Measurements from ENCODE around the gene TARBP1. TPM values are rescaled to one million over a fixed set of nuclear protein-coding genes. Genes with fewer than 3 reads are reported as not detected.

Gene TARBP1, protein sequence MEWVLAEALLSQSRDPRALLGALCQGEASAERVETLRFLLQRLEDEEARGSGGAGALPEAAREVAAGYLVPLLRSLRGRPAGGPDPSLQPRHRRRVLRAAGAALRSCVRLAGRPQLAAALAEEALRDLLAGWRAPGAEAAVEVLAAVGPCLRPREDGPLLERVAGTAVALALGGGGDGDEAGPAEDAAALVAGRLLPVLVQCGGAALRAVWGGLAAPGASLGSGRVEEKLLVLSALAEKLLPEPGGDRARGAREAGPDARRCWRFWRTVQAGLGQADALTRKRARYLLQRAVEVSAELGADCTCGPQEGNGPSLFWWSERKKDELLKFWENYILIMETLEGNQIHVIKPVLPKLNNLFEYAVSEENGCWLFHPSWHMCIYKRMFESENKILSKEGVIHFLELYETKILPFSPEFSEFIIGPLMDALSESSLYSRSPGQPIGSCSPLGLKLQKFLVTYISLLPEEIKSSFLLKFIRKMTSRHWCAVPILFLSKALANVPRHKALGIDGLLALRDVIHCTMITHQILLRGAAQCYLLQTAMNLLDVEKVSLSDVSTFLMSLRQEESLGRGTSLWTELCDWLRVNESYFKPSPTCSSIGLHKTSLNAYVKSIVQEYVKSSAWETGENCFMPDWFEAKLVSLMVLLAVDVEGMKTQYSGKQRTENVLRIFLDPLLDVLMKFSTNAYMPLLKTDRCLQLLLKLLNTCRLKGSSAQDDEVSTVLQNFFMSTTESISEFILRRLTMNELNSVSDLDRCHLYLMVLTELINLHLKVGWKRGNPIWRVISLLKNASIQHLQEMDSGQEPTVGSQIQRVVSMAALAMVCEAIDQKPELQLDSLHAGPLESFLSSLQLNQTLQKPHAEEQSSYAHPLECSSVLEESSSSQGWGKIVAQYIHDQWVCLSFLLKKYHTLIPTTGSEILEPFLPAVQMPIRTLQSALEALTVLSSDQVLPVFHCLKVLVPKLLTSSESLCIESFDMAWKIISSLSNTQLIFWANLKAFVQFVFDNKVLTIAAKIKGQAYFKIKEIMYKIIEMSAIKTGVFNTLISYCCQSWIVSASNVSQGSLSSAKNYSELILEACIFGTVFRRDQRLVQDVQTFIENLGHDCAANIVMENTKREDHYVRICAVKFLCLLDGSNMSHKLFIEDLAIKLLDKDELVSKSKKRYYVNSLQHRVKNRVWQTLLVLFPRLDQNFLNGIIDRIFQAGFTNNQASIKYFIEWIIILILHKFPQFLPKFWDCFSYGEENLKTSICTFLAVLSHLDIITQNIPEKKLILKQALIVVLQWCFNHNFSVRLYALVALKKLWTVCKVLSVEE (N-terminal part only)
- 10 to 100 TPM; 40.2 to 41.6 TPM for total RNA-seq

DNA sequence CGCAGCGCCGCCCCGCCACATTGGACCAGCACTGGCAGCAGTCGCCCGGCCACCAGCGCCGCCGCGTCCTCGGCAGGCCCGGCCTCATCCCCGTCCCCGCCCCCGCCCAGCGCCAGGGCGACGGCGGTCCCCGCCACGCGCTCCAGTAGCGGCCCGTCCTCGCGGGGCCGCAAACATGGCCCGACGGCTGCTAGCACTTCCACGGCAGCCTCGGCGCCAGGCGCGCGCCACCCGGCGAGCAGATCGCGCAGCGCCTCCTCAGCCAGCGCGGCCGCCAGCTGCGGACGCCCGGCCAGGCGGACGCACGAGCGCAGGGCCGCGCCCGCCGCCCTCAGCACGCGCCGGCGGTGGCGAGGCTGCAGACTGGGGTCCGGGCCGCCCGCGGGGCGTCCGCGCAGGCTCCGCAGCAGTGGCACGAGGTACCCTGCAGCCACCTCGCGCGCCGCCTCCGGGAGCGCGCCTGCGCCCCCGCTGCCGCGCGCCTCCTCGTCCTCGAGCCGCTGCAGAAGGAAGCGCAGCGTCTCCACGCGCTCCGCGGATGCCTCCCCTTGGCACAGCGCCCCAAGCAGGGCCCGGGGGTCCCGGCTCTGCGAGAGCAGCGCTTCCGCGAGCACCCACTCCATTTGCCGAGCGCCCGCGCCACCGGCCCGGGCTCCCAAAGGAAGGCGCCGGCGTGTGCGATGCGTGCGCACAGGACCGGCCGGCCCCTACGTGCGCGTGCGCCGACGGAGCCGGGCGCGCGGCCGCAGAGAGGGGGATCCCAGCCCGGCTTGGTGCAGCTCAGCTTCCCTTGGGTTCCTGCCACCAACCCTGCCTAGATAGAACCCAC is at the start of gene TARBP1:
Gene TARBP1, minus strand, starts transcription at position 699 of the 829 bp plus-strand sequence. Its CDS starts 76 bp downstream, at position 623.
- Mint-ChIP-seq H3K27me3 (ENCODE audit: low read depth) (peaks cover 12% of the 10 kb centered on the region), H3K4me3 (peak within 1 kb of the TSS; percentile 79), H3K27ac (peak within 1 kb of the TSS; percentile 46), H3K9me3 (no peaks in the 10 kb centered on the region), H3K4me1 (ENCODE audit: low read depth) (peaks cover 49% of the 10 kb centered on the region), H3K36me3 (ENCODE audit: low read depth) (peaks cover 2% of the 10 kb centered on the region)
- DNase-seq: peak; percentile 77
- CTCF ChIA-PET: no interaction called here
- intact Hi-C loops (cut with micrococcal nuclease): loop anchor here (1.0 to 2.0 kb wide), 6 partner anchors 70 to 1026 kb away; partner anchors contain the start of genes ARID4B, B3GALNT2, COA6 and GGPS1

DNA sequence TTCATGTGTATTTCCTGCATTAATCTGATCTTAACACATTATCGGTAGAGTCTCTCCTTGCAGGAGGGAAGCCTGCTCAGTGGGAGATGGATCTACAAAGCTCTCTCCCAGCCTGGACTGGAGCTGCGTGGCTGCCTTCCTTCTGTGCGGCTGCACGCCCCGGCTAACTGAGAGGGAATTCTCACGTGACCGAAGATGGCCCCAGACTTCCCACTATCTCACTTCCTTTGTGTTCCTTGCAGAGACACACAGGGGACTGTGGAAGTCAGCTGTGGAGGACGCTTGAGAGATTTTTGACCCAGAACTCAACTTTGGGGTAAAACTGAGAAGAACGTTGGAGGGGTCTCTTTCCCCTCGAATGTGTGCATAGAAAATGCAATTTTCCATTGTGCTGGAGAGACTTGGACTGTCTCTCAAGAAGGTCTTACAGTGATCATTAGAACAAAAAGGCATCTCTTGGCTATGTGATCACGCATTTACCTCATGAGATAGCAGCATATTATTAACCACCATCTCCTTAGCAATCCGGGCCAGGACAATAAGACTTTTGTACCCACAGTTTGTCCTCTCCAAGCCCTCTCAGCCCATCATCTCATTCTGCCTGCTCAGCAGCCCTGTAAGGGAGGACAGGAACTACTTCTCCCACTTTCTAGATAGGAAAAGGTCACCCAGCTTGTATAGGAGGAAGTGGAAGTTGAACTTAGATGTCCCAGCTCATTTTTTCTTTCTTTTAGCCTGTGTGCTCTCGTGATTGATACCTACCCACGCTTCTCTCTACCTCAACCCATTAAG is 49.3 kb upstream of the TARBP1 start:
- H3K4me3 Mint-ChIP-seq: no peak overlapping the region
- H3K27ac Mint-ChIP-seq: no peak overlapping the region
- CTCF ChIA-PET: interaction anchor here (1.0 kb wide), 1 partner anchor 50 kb away, joined by 3 read pairs; no protein-coding TSS in a partner anchor
- H3K9me3 Mint-ChIP-seq: no peaks in the 10 kb centered on the region
- no peaks in the 10 kb centered on the region for H3K36me3 Mint-ChIP-seq (ENCODE audit: low read depth)
- intact Hi-C loops (cut with micrococcal nuclease): no loop called here
- peaks cover 5% of the 10 kb centered on the region for H3K4me1 Mint-ChIP-seq (ENCODE audit: low read depth)
- no peaks in the 10 kb centered on the region for H3K27me3 Mint-ChIP-seq (ENCODE audit: low read depth)
- no peak for DNase-seq

DNA sequence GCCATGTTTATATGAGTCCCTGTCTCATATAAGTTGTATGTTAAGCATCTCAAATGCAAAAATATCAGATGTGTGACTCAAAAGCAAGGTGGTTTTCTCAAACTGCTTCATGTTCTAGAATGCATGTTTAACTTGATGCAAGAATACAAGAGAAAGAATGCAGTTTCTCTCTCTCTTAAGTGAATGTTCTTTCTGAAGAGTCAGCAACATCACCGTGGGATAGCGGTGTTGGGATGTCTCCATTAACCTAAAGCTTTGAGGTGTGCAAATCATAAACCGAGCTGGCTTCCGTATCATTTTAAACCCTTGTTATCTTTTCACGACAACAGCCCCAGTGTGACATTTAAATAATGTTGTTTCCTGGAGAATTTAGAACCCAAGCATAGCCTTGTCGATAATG is 48.4 kb upstream of the TARBP1 start:
- H3K4me1 Mint-ChIP-seq (ENCODE audit: low read depth): peaks cover 5% of the 10 kb centered on the region
- DNase-seq: no peak
- no peaks in the 10 kb centered on the region for H3K9me3 Mint-ChIP-seq
- CTCF ChIA-PET: no interaction called here
- H3K4me3 Mint-ChIP-seq: no peak overlapping the region
- H3K27ac Mint-ChIP-seq: no peak overlapping the region
- no peaks in the 10 kb centered on the region for H3K36me3 Mint-ChIP-seq (ENCODE audit: low read depth)
- H3K27me3 Mint-ChIP-seq (ENCODE audit: low read depth): no peaks in the 10 kb centered on the region
- intact Hi-C loops (cut with micrococcal nuclease): no loop called here

DNA sequence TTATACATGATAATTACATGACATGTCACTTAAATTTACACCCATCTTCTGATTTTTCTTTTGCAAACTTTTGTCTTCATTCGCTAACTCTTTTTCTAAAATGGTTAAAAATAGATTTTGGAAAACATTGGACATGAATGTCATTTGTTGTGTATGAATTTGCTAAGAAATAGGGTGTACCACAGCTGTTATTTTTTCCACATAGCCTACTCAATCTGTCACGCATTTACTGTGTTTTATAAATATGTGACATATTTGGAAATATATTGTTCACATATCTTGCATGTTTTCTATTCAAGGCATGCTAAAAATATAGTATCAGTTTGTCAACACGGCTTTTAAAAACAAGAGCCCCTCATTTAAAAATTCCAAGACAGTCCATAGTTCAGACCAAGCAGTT is 47.9 kb upstream of the TARBP1 start:
- no peaks in the 10 kb centered on the region for H3K27me3 Mint-ChIP-seq (ENCODE audit: low read depth)
- intact Hi-C loops (cut with micrococcal nuclease): no loop called here
- no peaks in the 10 kb centered on the region for H3K9me3 Mint-ChIP-seq
- no peaks in the 10 kb centered on the region for H3K36me3 Mint-ChIP-seq (ENCODE audit: low read depth)
- H3K4me1 Mint-ChIP-seq (ENCODE audit: low read depth): peaks cover 5% of the 10 kb centered on the region
- DNase-seq: no peak
- H3K4me3 Mint-ChIP-seq: no peak overlapping the region
- CTCF ChIA-PET: no interaction called here
- no peak overlapping the region for H3K27ac Mint-ChIP-seq

DNA sequence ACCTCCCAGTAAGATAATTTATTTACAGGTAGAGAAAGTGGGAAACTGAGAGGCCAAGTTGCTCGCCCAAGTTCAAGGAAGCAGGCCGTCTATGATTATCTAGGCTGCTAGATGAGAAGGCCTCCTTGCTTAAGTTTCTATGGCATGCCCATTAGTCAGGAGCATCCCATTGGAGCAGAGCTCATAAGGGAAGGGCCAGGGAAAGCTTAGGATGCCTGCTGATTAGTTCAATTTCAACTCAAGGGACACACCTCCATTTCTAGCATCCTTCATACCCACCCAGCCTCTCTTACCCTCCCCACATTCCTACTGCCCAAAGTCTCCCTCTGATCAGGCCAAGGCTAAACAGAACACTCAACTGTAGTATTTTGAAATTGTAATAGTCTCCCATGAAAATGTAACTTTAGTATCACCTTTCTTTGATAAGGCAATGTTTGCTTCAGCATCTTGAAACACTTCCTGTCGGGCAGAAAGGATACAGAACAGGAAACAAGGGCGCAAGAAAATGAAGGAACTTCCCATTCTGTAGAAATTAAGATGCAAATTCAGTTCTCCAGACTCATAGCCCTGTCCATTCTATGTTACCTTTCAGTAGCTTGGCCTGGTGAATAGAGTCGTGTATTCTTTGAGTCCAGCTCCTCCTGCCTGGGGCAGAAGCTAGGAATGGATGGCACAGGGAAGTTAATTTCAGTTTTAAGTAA is 46.3 kb upstream of the TARBP1 start:
- H3K4me1 Mint-ChIP-seq (ENCODE audit: low read depth): peaks cover 7% of the 10 kb centered on the region
- H3K9me3 Mint-ChIP-seq: no peaks in the 10 kb centered on the region
- H3K27ac Mint-ChIP-seq: no peak overlapping the region
- CTCF ChIA-PET: interaction anchor here (0.6 kb wide), 1 partner anchor 400 kb away, joined by 3 read pairs; no protein-coding TSS in a partner anchor
- intact Hi-C loops (cut with micrococcal nuclease): no loop called here
- no peak for DNase-seq
- no peak overlapping the region for H3K4me3 Mint-ChIP-seq
- H3K36me3 Mint-ChIP-seq (ENCODE audit: low read depth): no peaks in the 10 kb centered on the region
- no peaks in the 10 kb centered on the region for H3K27me3 Mint-ChIP-seq (ENCODE audit: low read depth)

DNA sequence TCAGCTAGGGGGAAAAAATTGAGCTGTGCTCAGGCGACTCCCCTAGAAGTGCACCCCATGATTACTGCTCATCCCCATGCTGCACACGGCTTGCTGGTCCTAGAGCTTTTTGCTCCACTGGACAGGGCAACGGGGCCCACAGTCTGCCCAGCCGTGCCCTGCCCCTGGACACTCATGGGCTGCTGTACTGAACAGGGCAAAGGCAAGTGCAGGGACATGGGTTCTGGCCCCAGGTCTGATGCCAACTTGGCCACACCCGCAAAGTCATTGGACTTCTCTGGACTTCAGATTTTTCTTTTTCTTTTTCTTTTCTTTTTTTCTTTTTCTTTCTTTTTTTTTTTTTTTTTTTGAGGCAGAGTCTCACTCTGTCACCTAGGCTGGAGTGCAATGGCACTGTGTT is 42.9 kb upstream of the TARBP1 start:
- intact Hi-C loops (cut with micrococcal nuclease): loop anchor here (1.0 kb wide), 4 partner anchors 21 to 489 kb away; no protein-coding TSS in a partner anchor
- H3K27ac Mint-ChIP-seq: peak overlapping the region; percentile 36

DNA sequence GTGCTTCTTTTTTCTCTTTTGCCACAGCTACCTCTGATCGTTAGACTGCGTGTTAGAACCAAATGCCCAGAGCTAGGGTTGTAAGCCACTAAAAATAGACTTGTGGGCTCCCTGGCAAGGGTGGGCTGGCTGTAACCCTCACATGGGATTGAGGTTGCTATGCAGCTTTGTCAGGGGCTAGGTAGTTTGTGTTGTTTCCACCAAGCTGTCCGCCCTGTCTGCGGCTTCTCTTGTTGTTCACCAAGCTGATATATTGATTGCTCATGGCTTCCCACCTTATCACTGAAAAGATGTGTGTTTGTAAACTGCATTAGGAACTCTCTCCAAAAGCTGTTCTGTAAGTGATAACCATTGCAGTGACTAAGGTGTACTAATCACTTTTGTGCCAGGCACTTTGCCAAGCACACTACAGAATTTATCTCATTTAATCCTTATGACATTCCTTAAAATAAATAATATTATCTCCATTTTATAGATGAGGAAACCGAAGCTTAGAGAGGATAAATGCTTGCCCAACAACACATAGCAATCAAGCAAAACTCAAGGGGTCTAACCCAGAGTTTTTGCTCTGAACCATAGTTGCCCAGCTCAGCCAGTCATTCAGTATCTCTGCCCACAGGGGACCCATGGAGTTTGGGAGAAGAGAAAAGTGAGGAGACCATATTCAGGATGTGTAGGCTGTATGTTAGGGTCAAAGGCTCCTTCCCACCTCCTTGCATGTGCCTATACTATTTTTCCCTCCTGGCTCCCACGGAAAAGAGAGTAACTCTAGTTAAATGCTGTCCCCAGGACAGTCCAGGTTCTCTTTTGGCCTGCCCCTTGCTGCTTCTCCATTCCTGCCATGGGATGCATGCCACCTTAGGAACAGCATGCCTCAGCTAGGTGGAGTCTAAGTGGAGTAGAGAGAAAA is 42.2 kb upstream of the TARBP1 start:
- Mint-ChIP-seq H3K4me3 (no peak overlapping the region), H3K4me1 (ENCODE audit: low read depth) (peaks cover 18% of the 10 kb centered on the region), H3K9me3 (no peaks in the 10 kb centered on the region), H3K36me3 (ENCODE audit: low read depth) (no peaks in the 10 kb centered on the region), H3K27ac (peak overlapping the region; percentile 36), H3K27me3 (ENCODE audit: low read depth) (no peaks in the 10 kb centered on the region)
- DNase-seq: no peak
- intact Hi-C loops (cut with micrococcal nuclease): no loop called here
- CTCF ChIA-PET: interaction anchor here (0.6 to 1.2 kb wide), 4 partner anchors 13 to 562 kb away, joined by 3 to 4 read pairs (median 3); no protein-coding TSS in a partner anchor

More for the DNA sequence above, 42.9 kb upstream of the TARBP1 start:
- Mint-ChIP-seq H3K4me3 (no peak overlapping the region), H3K36me3 (ENCODE audit: low read depth) (no peaks in the 10 kb centered on the region), H3K4me1 (ENCODE audit: low read depth) (peaks cover 18% of the 10 kb centered on the region), H3K27me3 (ENCODE audit: low read depth) (no peaks in the 10 kb centered on the region), H3K9me3 (no peaks in the 10 kb centered on the region)
- CTCF ChIA-PET: interaction anchor here (1.0 to 1.2 kb wide), 4 partner anchors 14 to 543 kb away, joined by 3 to 8 read pairs (median 3); no protein-coding TSS in a partner anchor
- no peak for DNase-seq

DNA sequence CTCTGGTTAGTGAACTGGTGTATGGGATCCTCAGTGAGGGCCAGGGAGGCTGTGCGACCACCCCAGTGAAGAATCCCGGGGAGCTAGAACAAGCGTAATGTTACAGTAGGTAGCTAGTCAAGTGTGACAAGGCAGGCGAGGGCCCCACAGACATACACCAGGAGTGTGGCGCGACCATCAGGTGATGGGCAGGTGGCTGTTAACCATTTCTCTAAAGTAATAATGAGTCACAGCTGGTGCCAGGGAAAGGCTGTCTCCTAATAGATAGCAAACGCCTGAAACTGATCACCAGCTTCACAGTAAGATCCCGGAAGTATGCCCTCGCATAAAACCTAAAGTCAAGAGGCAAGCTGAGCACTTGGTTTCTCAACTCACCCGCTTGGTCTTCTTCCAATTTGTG is 40.5 kb upstream of the TARBP1 start:
- H3K27me3 Mint-ChIP-seq (ENCODE audit: low read depth): no peaks in the 10 kb centered on the region
- intact Hi-C loops (cut with micrococcal nuclease): no loop called here
- no peak overlapping the region for H3K4me3 Mint-ChIP-seq
- H3K9me3 Mint-ChIP-seq: no peaks in the 10 kb centered on the region
- no peak for DNase-seq
- CTCF ChIA-PET: interaction anchor here (1.1 kb wide), 2 partner anchors 19 to 78 kb away, joined by 3 to 4 read pairs; no protein-coding TSS in a partner anchor
- peaks cover 24% of the 10 kb centered on the region for H3K4me1 Mint-ChIP-seq (ENCODE audit: low read depth)
- H3K27ac Mint-ChIP-seq: no peak overlapping the region
- no peaks in the 10 kb centered on the region for H3K36me3 Mint-ChIP-seq (ENCODE audit: low read depth)

DNA sequence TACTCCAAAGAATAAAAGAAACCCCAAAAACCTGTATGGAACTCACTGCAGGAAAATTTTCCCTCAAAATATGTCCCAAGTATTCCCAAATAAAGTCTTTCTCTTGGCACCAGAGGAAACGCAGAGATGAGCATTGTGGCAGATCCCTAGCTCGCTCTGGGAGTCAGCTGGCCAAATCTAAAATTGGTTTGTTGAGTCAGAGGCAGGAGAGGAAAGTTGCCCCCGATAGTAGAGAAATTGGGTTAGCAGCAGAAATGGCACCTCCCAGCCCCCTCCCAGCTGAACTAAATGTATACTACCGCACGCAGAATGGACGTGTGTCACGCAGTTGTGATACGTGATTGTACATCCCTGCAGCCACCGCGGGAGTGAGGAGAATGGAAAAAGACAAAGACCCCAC is 39.9 kb upstream of the TARBP1 start:
- H3K27ac Mint-ChIP-seq: no peak overlapping the region

More for the DNA sequence above, 39.9 kb upstream of the TARBP1 start:
- intact Hi-C loops (cut with micrococcal nuclease): no loop called here
- H3K4me1 Mint-ChIP-seq (ENCODE audit: low read depth): peaks cover 24% of the 10 kb centered on the region
- no peak overlapping the region for H3K4me3 Mint-ChIP-seq
- CTCF ChIA-PET: interaction anchor here (1.1 kb wide), 2 partner anchors 18 to 79 kb away, joined by 3 to 4 read pairs; no protein-coding TSS in a partner anchor
- no peak for DNase-seq
- H3K27me3 Mint-ChIP-seq (ENCODE audit: low read depth): no peaks in the 10 kb centered on the region
- no peaks in the 10 kb centered on the region for H3K9me3 Mint-ChIP-seq
- H3K36me3 Mint-ChIP-seq (ENCODE audit: low read depth): no peaks in the 10 kb centered on the region

All from activated naive CD4-positive, alpha-beta T cell treated with anti-CD3 and anti-CD28 coated beads for 36 hours (primary cell).